Esophagus muscularis mucosa (tissue), 3 donors: ENCODE data around the gene ADAMTS7.

Experiments
- CTCF ChIP-seq, 3 experiments: fragments of 200-600 bp in 2 of 3; fragments of 450-650 bp in 1 of 3; sonication (generic) in 2 of 3; IDR thresholded peaks; one replicate each; pipeline ENCODE4 v1.5.1; 2017 to 2019; ENCODE audit warnings: antibody characterized with exemption in 3 of 3, mild to moderate bottlenecking in 2 of 3, moderate library complexity in 1 of 3
- POLR2AphosphoS5 ChIP-seq, 2 donors: sonication (generic); formaldehyde crosslinking; IDR thresholded peaks; one replicate each; pipeline ENCODE4 v1.6.1; 2017; ENCODE audit warnings: antibody characterized with exemption in 2 of 2

DNA sequence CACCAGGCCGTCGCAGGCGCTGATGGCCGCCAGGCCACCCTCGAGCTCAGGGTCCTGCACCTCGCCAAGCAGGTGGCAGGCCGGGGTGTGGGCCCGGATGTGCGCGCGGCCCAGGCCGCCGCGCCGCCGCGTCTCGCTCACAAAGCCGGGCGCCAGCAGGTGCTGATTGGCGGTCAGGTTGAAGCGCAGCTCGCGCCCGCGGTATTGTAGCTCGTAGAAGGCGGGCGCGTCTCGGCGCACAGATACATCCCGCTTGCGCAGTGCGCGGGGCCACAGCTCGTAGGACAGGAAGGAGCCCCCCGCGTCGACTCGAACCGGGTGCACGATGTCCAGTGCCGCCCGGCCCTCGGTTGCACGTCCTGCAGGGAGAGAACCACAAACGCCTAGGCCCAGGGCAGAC is 11.1 kb downstream of the ADAMTS7 start:
- TF ChIP-seq CTCF (IDR thresholded peaks at IDR 0.05) (no peak), POLR2AphosphoS5 (IDR thresholded peaks at IDR 0.05) (no peak)
